ENCODE measurements around the gene TRIO.

Gene TRIO

GRCh38 chr5:14245132-14245925, 102.2 kb downstream of the TRIO start:
- CTCF ChIA-PET = no interaction called here
- POLR2A ChIA-PET (ENCODE audit: low non-redundant PET) = no interaction called here
- H3K27ac ChIP-seq = no peak overlapping the region

GRCh38 chr5:14246350-14247053, 103.4 kb downstream of the TRIO start:
- POLR2A ChIA-PET (ENCODE audit: low non-redundant PET) = no interaction called here
- no peak overlapping the region for H3K27ac ChIP-seq
- no peak for TF ChIP-seq CTCF (conservative IDR thresholded peaks at IDR 0.05; ENCODE audit: low read depth)
- CTCF ChIA-PET = interaction anchor here (0.6 kb wide), 1 partner anchor 53 kb away, joined by 4 read pairs; no protein-coding TSS in a partner anchor
- no peak for DNase-seq (ENCODE audit: low spot score)

More at GRCh38 chr5:14245132-14245925, 102.2 kb downstream of the TRIO start:
- DNase-seq (ENCODE audit: low spot score) = no peak
- TF ChIP-seq CTCF (conservative IDR thresholded peaks at IDR 0.05; ENCODE audit: low read depth) = no peak

GRCh38 chr5:14247054-14247386, 103.9 kb downstream of the TRIO start:
- CTCF ChIA-PET = interaction anchor here (0.6 kb wide), 1 partner anchor 53 kb away, joined by 4 read pairs; no protein-coding TSS in a partner anchor
- DNase-seq (ENCODE audit: low spot score) = no peak
- POLR2A ChIA-PET (ENCODE audit: low non-redundant PET) = no interaction called here
- H3K27ac ChIP-seq = no peak overlapping the region
- no peak for TF ChIP-seq CTCF (conservative IDR thresholded peaks at IDR 0.05; ENCODE audit: low read depth)

- POLR2A ChIA-PET (ENCODE audit: low non-redundant PET) = no interaction called here
- CTCF ChIA-PET = interaction anchor here (0.6 kb wide), 1 partner anchor 1972 kb away, joined by 3 read pairs; no protein-coding TSS in a partner anchor
- no peak overlapping the region for H3K27ac ChIP-seq
- TF ChIP-seq CTCF (conservative IDR thresholded peaks at IDR 0.05; ENCODE audit: low read depth) = no peak
- DNase-seq (ENCODE audit: low spot score) = no peak
Observed at GRCh38 chr5:14249258-14250082, 106.3 kb downstream of the TRIO start.

- no peak for DNase-seq (ENCODE audit: low spot score)
- ChIA-PET CTCF (no interaction called here), POLR2A (ENCODE audit: low non-redundant PET) (interaction anchor here (0.5 kb wide), 1 partner anchor 23 kb away, joined by 3 read pairs; no protein-coding TSS in a partner anchor)
- TF ChIP-seq CTCF (conservative IDR thresholded peaks at IDR 0.05; ENCODE audit: low read depth) = no peak
- peak overlapping the region; percentile 3; the same call in 1 of the 2 replicates for H3K27ac ChIP-seq
Observed at GRCh38 chr5:14250084-14250695, 107.0 kb downstream of the TRIO start.

Measured in RWPE1 (cell line).